K562 (cell line): ENCODE measurements around the gene IQCC. TPM values are rescaled to one million over a fixed set of nuclear protein-coding genes. Genes with fewer than 3 reads are reported as not detected.

Experiments used
- CREB1 ChIP-seq, 2 experiments: sonication (generic) in 1 of 2; formaldehyde crosslinking in 1 of 2; IDR thresholded peaks; 2 replicates each; pipeline versions ENCODE4 v1.6.1 to v1.8.0; 2012 to 2022; ENCODE audit warnings: inconsistent platforms in 1 of 2, mild to moderate bottlenecking in 1 of 2, missing genetic modification reagents in 1 of 2, moderate library complexity in 1 of 2
- DDX20 ChIP-seq: fragments of 450-650 bp; IDR thresholded peaks from 2 replicates; pipeline ENCODE4 v1.6.1; 2016; ENCODE audit warnings: missing genetic modification characterization, low read depth, mild to moderate bottlenecking, missing compliant biosample characterization, moderate library complexity
- DMBX1 ChIP-seq: fragments of 250-450 bp; sonication (Bioruptor Pico); IDR thresholded peaks from 2 replicates; pipeline ENCODE4 v1.8.0; 2022; ENCODE audit warnings: inconsistent platforms, mild to moderate bottlenecking, moderate library complexity, borderline replicate concordance
- EGR1 ChIP-seq: fragments of 450-650 bp; conservative IDR thresholded peaks from 2 replicates; pipeline ENCODE4 v1.6.1; 2017; ENCODE audit warnings: mild to moderate bottlenecking
- FOXO4 ChIP-seq: fragments of 450-650 bp; formaldehyde crosslinking; IDR thresholded peaks from 2 replicates; pipeline ENCODE4 v1.4.0; 2020; ENCODE audit warnings: mild to moderate bottlenecking, moderate library complexity
- KLF16 ChIP-seq: IDR thresholded peaks from 2 replicates; pipeline ENCODE4 v1.6.1; 2016; ENCODE audit warnings: antibody characterized with exemption
- MAFF ChIP-seq: IDR thresholded peaks from 2 replicates; pipeline ENCODE4 v1.6.1; 2012; ENCODE audit warnings: low read length, improper control_type of control experiment
- MEIS2 ChIP-seq: fragments of 450-650 bp; IDR thresholded peaks from 2 replicates; pipeline ENCODE4 v1.6.1; 2014; ENCODE audit warnings: mild to moderate bottlenecking; ENCODE audit not compliant: partially characterized antibody
- PHB ChIP-seq: fragments of 250-450 bp; sonication (Bioruptor Pico); IDR thresholded peaks from 2 replicates; pipeline ENCODE4 v1.5.0; 2021
- RREB1 ChIP-seq: fragments of 250-450 bp; sonication (Bioruptor Pico); IDR thresholded peaks from 2 replicates; pipeline ENCODE4 v1.4.0; 2020
- SMAD3 ChIP-seq: fragments of 450-650 bp; formaldehyde crosslinking; conservative IDR thresholded peaks from 2 replicates; pipeline ENCODE4 v1.4.0; 2020; ENCODE audit warnings: mild to moderate bottlenecking
- TCFL5 ChIP-seq: fragments of 250-450 bp; sonication (Bioruptor Pico); conservative IDR thresholded peaks from 2 replicates; pipeline ENCODE4 v1.6.1; 2021; ENCODE audit warnings: mild to moderate bottlenecking, moderate library complexity, matching md5 sums
- ZBTB40 ChIP-seq, 2 experiments: fragments of 450-650 bp in 1 of 2; sonication (generic) in 1 of 2; formaldehyde crosslinking in 1 of 2; IDR thresholded peaks; 2 replicates each; pipeline versions ENCODE4 v1.7.1 to v1.9.0; 2016 to 2022; ENCODE audit warnings: inconsistent platforms in 1 of 2, mild to moderate bottlenecking in 1 of 2, missing genetic modification reagents in 1 of 2
- polyA plus RNA-seq, 8 experiments: library from polyadenylated mRNA; depleted of rRNA in 4 of 8; stranded (reverse) in 5 of 8; unstranded in 3 of 8; fragments of >200 nt; fragmentation: Nextera tagmentation in 2 of 8; fragmentation: Illumina TruSeq in 1 of 8; extraction: Ambion mirVana in 2 of 8; extraction: Trizol in 1 of 8; gene quantifications; 2 replicates each; pipeline versions ENCODE4 v1.2.1 to v1.2.3, GENCODE V29; 2011 to 2014; ENCODE audit warnings: inconsistent platforms in 1 of 8, missing spikeins in 1 of 8
- total RNA-seq, 7 experiments: library from RNA; depleted of rRNA in 6 of 7; stranded (reverse); fragments of >200 nt in 6 of 7; fragmentation: Illumina TruSeq in 2 of 7; extraction: Trizol in 2 of 7; gene quantifications; 2 replicates each; pipeline versions ENCODE4 v1.2.1 to v1.2.3, GENCODE V29; 2011 to 2021; ENCODE audit warnings: low replicate concordance in 1 of 7

The IQCC gene
- total and polyA plus RNA-seq, 9 of the 15 experiments (the other 6 are each of a cell fraction or from before 2014, with no cell fraction given) = 8.1 to 16.5 (median 10.7) TPM

GRCh38 chr1:32179193-32179442 is 26.4 kb upstream of the IQCC start (continued):
- TF ChIP-seq RREB1 (CRISPR knock-in tag) = no peak
- no peak for TF ChIP-seq CREB1 (IDR thresholded peaks at IDR 0.05)
- no peak for TF ChIP-seq CREB1 (CRISPR knock-in tag; IDR thresholded peaks at IDR 0.05)
- no peak for TF ChIP-seq TCFL5 (CRISPR knock-in tag)
- TF ChIP-seq FOXO4 = 0 out of 2 replicates have a peak, but pooled peaks have one; percentile 61
- TF ChIP-seq DDX20 (tag) = peak; percentile 67; the same call in 1 of the 2 replicates
- no peak for TF ChIP-seq MAFF
- no peak for TF ChIP-seq ZBTB40 (IDR thresholded peaks at IDR 0.05)
- TF ChIP-seq ZBTB40 (CRISPR knock-in tag; IDR thresholded peaks at IDR 0.05) = no peak
- no peak for TF ChIP-seq PHB (CRISPR knock-in tag)
- TF ChIP-seq MEIS2 = no peak
- 0 out of 2 replicates have a peak, but pooled peaks have one; percentile 54 for TF ChIP-seq SMAD3 (CRISPR knock-in tag)
- TF ChIP-seq EGR1 = no peak
- no peak for TF ChIP-seq KLF16
- 0 out of 2 replicates have a peak, but pooled peaks have one; percentile 90 for TF ChIP-seq DMBX1 (CRISPR knock-in tag)
